ENCODE results near the gene KCNQ1. TPM values are rescaled to one million over a fixed set of nuclear protein-coding genes. Genes with fewer than 3 reads are reported as not detected.

Gene KCNQ1
- total RNA-seq, 1 donor from 2014 or later, result 8.5 TPM

GRCh38 chr11:2521733-2522630 lies 77.2 kb downstream of the KCNQ1 start:
- Mint-ChIP-seq H3K9me3 (no peaks in the 10 kb centered on the region), H3K4me3 (no peak overlapping the region), H3K4me1 (peaks cover 3% of the 10 kb centered on the region), H3K36me3 (no peaks in the 10 kb centered on the region), H3K27me3 (ENCODE audit: low read depth) (peaks cover 36% of the 10 kb centered on the region), H3K27ac (no peak overlapping the region)
- TF ChIP-seq CTCF (IDR thresholded peaks at IDR 0.05; ENCODE audit: unreplicated experiment), result no peak
- peak; percentile 10 to 28 for DNase-seq (ENCODE audit: low spot score in 2 of 2, unreplicated experiment in 2 of 2)

GRCh38 chr11:2522631-2523255 lies 77.9 kb downstream of the KCNQ1 start:
- H3K27me3 Mint-ChIP-seq (ENCODE audit: low read depth), result peaks cover 34% of the 10 kb centered on the region
- H3K4me3 Mint-ChIP-seq, result no peak overlapping the region
- peaks cover 3% of the 10 kb centered on the region for H3K4me1 Mint-ChIP-seq
- no peaks in the 10 kb centered on the region for H3K36me3 Mint-ChIP-seq
- H3K9me3 Mint-ChIP-seq, result no peaks in the 10 kb centered on the region
- no peak for TF ChIP-seq CTCF (IDR thresholded peaks at IDR 0.05; ENCODE audit: unreplicated experiment)
- no peak overlapping the region for H3K27ac Mint-ChIP-seq
- peak; percentile 8 to 33 for DNase-seq (ENCODE audit: low spot score in 2 of 2, unreplicated experiment in 2 of 2)

- H3K4me3 Mint-ChIP-seq, result no peak overlapping the region
- H3K9me3 Mint-ChIP-seq, result no peaks in the 10 kb centered on the region
- H3K27ac Mint-ChIP-seq, result no peak overlapping the region
- no peaks in the 10 kb centered on the region for H3K36me3 Mint-ChIP-seq
- H3K27me3 Mint-ChIP-seq (ENCODE audit: low read depth), result peaks cover 36% of the 10 kb centered on the region
- H3K4me1 Mint-ChIP-seq, result peaks cover 3% of the 10 kb centered on the region
- no peak for TF ChIP-seq CTCF (IDR thresholded peaks at IDR 0.05; ENCODE audit: unreplicated experiment)
- DNase-seq (ENCODE audit: low spot score in 2 of 2, unreplicated experiment in 2 of 2), result peak; percentile 13 to 26
Observed at GRCh38 chr11:2523821-2524391, 79.1 kb downstream of the KCNQ1 start.

- peak; percentile 5 to 11 for DNase-seq (ENCODE audit: low spot score in 2 of 2, unreplicated experiment in 2 of 2)
- H3K4me1 Mint-ChIP-seq, result peaks cover 3% of the 10 kb centered on the region
- no peak for TF ChIP-seq CTCF (IDR thresholded peaks at IDR 0.05; ENCODE audit: unreplicated experiment)
- H3K27me3 Mint-ChIP-seq (ENCODE audit: low read depth), result peaks cover 41% of the 10 kb centered on the region
- no peak overlapping the region for H3K4me3 Mint-ChIP-seq
- H3K27ac Mint-ChIP-seq, result no peak overlapping the region
- H3K9me3 Mint-ChIP-seq, result no peaks in the 10 kb centered on the region
- no peaks in the 10 kb centered on the region for H3K36me3 Mint-ChIP-seq
Observed at GRCh38 chr11:2524446-2525165, 79.8 kb downstream of the KCNQ1 start.

GRCh38 chr11:2525166-2525861 lies 80.5 kb downstream of the KCNQ1 start:
- H3K27ac Mint-ChIP-seq, result no peak overlapping the region
- TF ChIP-seq CTCF (IDR thresholded peaks at IDR 0.05; ENCODE audit: unreplicated experiment), result no peak
- no peaks in the 10 kb centered on the region for H3K9me3 Mint-ChIP-seq
- no peak overlapping the region for H3K4me3 Mint-ChIP-seq
- H3K4me1 Mint-ChIP-seq, result peaks cover 3% of the 10 kb centered on the region
- H3K36me3 Mint-ChIP-seq, result no peaks in the 10 kb centered on the region
- H3K27me3 Mint-ChIP-seq (ENCODE audit: low read depth), result peaks cover 42% of the 10 kb centered on the region
- DNase-seq (ENCODE audit: low spot score in 2 of 2, unreplicated experiment in 2 of 2), result peak; percentile 10 to 37
